ENCODE measurements around the gene MS4A15. TPM values are rescaled to one million over a fixed set of nuclear protein-coding genes. Genes with fewer than 3 reads are reported as not detected.

Gene MS4A15
- total RNA-seq, 1 donor from 2014 or later = not detected

- no peak for TF ChIP-seq EZH2phosphoT487 (IDR thresholded peaks at IDR 0.05)
- peaks cover 10% of the 10 kb centered on the region for H3K4me1 Mint-ChIP-seq
- Histone ChIP-seq H3K4me3 (no peak overlapping the region), H2AFZ (replicated peaks) (peak overlapping the region; percentile 57), H4K20me1 (ENCODE audit: low read depth) (no peaks in the 10 kb centered on the region), H3K27me3 (no peaks in the 10 kb centered on the region), H3K36me3 (no peaks in the 10 kb centered on the region), H3K9ac (no peak overlapping the region), H3K4me1 (no peaks in the 10 kb centered on the region), H3K79me2 (ENCODE audit: low read depth) (no peaks in the 10 kb centered on the region), H3K9me3 (ENCODE audit: low read depth) (no peaks in the 10 kb centered on the region), H3K27ac (no peak overlapping the region), H3K4me2 (no peak overlapping the region), H3F3A (ENCODE audit: low read depth) (no peaks in the 10 kb centered on the region)
- H3K4me3 Mint-ChIP-seq = no peak overlapping the region
- DNase-seq (ENCODE audit: low spot score) = no peak
- peaks cover 6% of the 10 kb centered on the region for H3K27me3 Mint-ChIP-seq (ENCODE audit: insufficient read depth, low read depth)
- no peaks in the 10 kb centered on the region for H3K9me3 Mint-ChIP-seq
- no peak overlapping the region for H3K27ac Mint-ChIP-seq
- no peaks in the 10 kb centered on the region for H3K36me3 Mint-ChIP-seq
Measured at GRCh38 chr11:60776167-60776566, 19.5 kb downstream of the MS4A15 start.

DNA sequence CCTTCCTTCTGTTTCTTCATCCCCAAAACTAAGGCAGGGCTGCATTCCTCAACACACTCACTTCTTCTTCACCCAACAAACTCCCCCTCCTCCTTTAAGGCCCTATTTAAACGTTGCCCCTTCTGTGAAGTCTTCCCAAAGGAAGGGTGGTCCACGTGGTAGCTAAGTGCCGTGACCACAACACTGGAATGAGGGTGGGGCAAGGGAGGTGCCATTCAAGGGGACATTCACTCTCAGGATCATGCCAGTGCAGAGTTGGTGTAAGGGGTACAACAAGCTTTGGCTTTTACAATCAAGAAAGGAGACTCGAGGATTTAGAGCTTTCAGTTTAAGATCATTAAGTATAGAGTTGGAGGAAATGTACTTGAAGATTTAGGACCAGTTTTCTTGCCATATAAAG, 20.4 kb downstream of the MS4A15 start:
- H3K36me3 Mint-ChIP-seq = no peaks in the 10 kb centered on the region
- no peak overlapping the region for H3K27ac Mint-ChIP-seq
- Histone ChIP-seq H3F3A (ENCODE audit: low read depth) (no peaks in the 10 kb centered on the region), H3K9me3 (ENCODE audit: low read depth) (no peaks in the 10 kb centered on the region), H3K36me3 (no peaks in the 10 kb centered on the region), H3K79me2 (ENCODE audit: low read depth) (no peaks in the 10 kb centered on the region), H3K4me3 (no peak overlapping the region), H3K27me3 (no peaks in the 10 kb centered on the region), H3K9ac (no peak overlapping the region), H3K4me1 (no peaks in the 10 kb centered on the region), H3K27ac (no peak overlapping the region), H4K20me1 (ENCODE audit: low read depth) (no peaks in the 10 kb centered on the region), H2AFZ (replicated peaks) (no peak overlapping the region), H3K4me2 (no peak overlapping the region)
- TF ChIP-seq EZH2 (IDR thresholded peaks at IDR 0.05) = no peak
- no peak for TF ChIP-seq EZH2phosphoT487 (IDR thresholded peaks at IDR 0.05)
- no peak for DNase-seq (ENCODE audit: low spot score)
- no peaks in the 10 kb centered on the region for H3K9me3 Mint-ChIP-seq
- peaks cover 10% of the 10 kb centered on the region for H3K4me1 Mint-ChIP-seq
- H3K27me3 Mint-ChIP-seq (ENCODE audit: insufficient read depth, low read depth) = peaks cover 6% of the 10 kb centered on the region
- peak overlapping the region; percentile 48 for H3K4me3 Mint-ChIP-seq

- no peaks in the 10 kb centered on the region for H3K27me3 ChIP-seq
- H3K4me1 ChIP-seq = no peaks in the 10 kb centered on the region
- no peaks in the 10 kb centered on the region for H3K36me3 ChIP-seq
- no peak overlapping the region for H3K9ac ChIP-seq
- H3K4me3 ChIP-seq = no peak overlapping the region
- H3K79me2 ChIP-seq (ENCODE audit: low read depth) = no peaks in the 10 kb centered on the region
- H3K27ac ChIP-seq = no peak overlapping the region
- Mint-ChIP-seq H3K4me3 (no peak overlapping the region), H3K9me3 (no peaks in the 10 kb centered on the region), H3K4me1 (peaks cover 10% of the 10 kb centered on the region), H3K27ac (no peak overlapping the region), H3K36me3 (no peaks in the 10 kb centered on the region), H3K27me3 (ENCODE audit: insufficient read depth, low read depth) (peaks cover 6% of the 10 kb centered on the region)
- no peaks in the 10 kb centered on the region for H4K20me1 ChIP-seq (ENCODE audit: low read depth)
- H2AFZ ChIP-seq (replicated peaks) = no peak overlapping the region
- no peak overlapping the region for H3K4me2 ChIP-seq
- H3F3A ChIP-seq (ENCODE audit: low read depth) = no peaks in the 10 kb centered on the region
- no peaks in the 10 kb centered on the region for H3K9me3 ChIP-seq (ENCODE audit: low read depth)
- no peak for DNase-seq (ENCODE audit: low spot score)
- TF ChIP-seq, protein P1, sequence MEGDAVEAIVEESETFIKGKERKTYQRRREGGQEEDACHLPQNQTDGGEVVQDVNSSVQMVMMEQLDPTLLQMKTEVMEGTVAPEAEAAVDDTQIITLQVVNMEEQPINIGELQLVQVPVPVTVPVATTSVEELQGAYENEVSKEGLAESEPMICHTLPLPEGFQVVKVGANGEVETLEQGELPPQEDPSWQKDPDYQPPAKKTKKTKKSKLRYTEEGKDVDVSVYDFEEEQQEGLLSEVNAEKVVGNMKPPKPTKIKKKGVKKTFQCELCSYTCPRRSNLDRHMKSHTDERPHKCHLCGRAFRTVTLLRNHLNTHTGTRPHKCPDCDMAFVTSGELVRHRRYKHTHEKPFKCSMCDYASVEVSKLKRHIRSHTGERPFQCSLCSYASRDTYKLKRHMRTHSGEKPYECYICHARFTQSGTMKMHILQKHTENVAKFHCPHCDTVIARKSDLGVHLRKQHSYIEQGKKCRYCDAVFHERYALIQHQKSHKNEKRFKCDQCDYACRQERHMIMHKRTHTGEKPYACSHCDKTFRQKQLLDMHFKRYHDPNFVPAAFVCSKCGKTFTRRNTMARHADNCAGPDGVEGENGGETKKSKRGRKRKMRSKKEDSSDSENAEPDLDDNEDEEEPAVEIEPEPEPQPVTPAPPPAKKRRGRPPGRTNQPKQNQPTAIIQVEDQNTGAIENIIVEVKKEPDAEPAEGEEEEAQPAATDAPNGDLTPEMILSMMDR (IDR thresholded peaks at IDR 0.05) = no peak
- TF ChIP-seq EZH2 (IDR thresholded peaks at IDR 0.05) = no peak
- TF ChIP-seq EZH2phosphoT487 (IDR thresholded peaks at IDR 0.05) = no peak
Measured at GRCh38 chr11:60777572-60777971, 20.9 kb downstream of the MS4A15 start.

- Histone ChIP-seq H3K27ac (no peak overlapping the region), H3K36me3 (no peaks in the 10 kb centered on the region), H3K4me2 (no peak overlapping the region), H2AFZ (replicated peaks) (no peak overlapping the region), H3K27me3 (no peaks in the 10 kb centered on the region), H3K9me3 (ENCODE audit: low read depth) (no peaks in the 10 kb centered on the region), H3K79me2 (ENCODE audit: low read depth) (no peaks in the 10 kb centered on the region), H3F3A (ENCODE audit: low read depth) (no peaks in the 10 kb centered on the region), H3K4me1 (no peaks in the 10 kb centered on the region), H3K9ac (no peak overlapping the region), H3K4me3 (no peak overlapping the region), H4K20me1 (ENCODE audit: low read depth) (no peaks in the 10 kb centered on the region)
- TF ChIP-seq EZH2phosphoT487 (IDR thresholded peaks at IDR 0.05) (no peak), EZH2 (IDR thresholded peaks at IDR 0.05) (no peak)
- TF ChIP-seq, protein P1 (IDR thresholded peaks at IDR 0.05) = no peak
- no peaks in the 10 kb centered on the region for H3K9me3 Mint-ChIP-seq
- DNase-seq (ENCODE audit: low spot score) = no peak
- H3K36me3 Mint-ChIP-seq = no peaks in the 10 kb centered on the region
- peaks cover 6% of the 10 kb centered on the region for H3K27me3 Mint-ChIP-seq (ENCODE audit: insufficient read depth, low read depth)
- no peak overlapping the region for H3K27ac Mint-ChIP-seq
- no peak overlapping the region for H3K4me3 Mint-ChIP-seq
- peaks cover 15% of the 10 kb centered on the region for H3K4me1 Mint-ChIP-seq
Measured at GRCh38 chr11:60780065-60780464, 23.4 kb downstream of the MS4A15 start.
